HEK293 (cell line): ENCODE measurements around the gene GSS.

Source experiments
- CTCF ChIA-PET: fragments of 350-600 bp; formaldehyde crosslinking; extraction: SDS; loops from one replicate; lab custom pipeline; 2021; ENCODE audit warnings: antibody characterized with exemption; lab: Yijun Ruan, JAX
- POLR2A ChIA-PET: fragments of 300-600 bp; formaldehyde crosslinking; extraction: SDS; loops from one replicate; lab custom pipeline; 2020; ENCODE audit warnings: antibody characterized with exemption, inconsistent platforms; lab: Yijun Ruan, JAX
- H3K27ac ChIP-seq: fragments of 200-500 bp; sonication (Bioruptor generic); 2 replicates; pipeline ENCODE4 v1.5.1; 2014; ENCODE audit warnings: low read depth, low read length, control low read depth, inconsistent platforms; ENCODE audit errors: extremely low read depth
- H3K36me3 ChIP-seq, 2 experiments: fragments of 200-500 bp in 1 of 2; sonication (Bioruptor generic) in 1 of 2; 1 replicate in 1 of 2; 2 replicates in 1 of 2; pipeline ENCODE4 v1.5.1; 2014 to 2017; ENCODE audit warnings: inconsistent platforms in 2 of 2, low read length in 2 of 2; ENCODE audit not compliant: control insufficient read depth in 2 of 2, insufficient read depth in 1 of 2
- H3K4me1 ChIP-seq: fragments of 200-500 bp; sonication (Bioruptor generic); 2 replicates; pipeline ENCODE4 v1.5.1; 2014; ENCODE audit warnings: mild to moderate bottlenecking, low read length, inconsistent platforms; ENCODE audit not compliant: control insufficient read depth, insufficient read depth
- H3K4me3 ChIP-seq: 2 replicates; pipeline ENCODE4 v1.5.1; 2011; ENCODE audit warnings: low read depth, mild to moderate bottlenecking, control low read depth, low read length, moderate library complexity
- H3K9me3 ChIP-seq: fragments of 200-500 bp; sonication (Bioruptor generic); 2 replicates; pipeline ENCODE4 v1.5.1; 2014; ENCODE audit warnings: low read depth, low read length, inconsistent platforms; ENCODE audit not compliant: control insufficient read depth, insufficient read depth
- GFI1B ChIP-seq: fragments of 450-650 bp; formaldehyde crosslinking; IDR thresholded peaks from 2 replicates; pipeline ENCODE4 v1.5.1; 2016; ENCODE audit warnings: missing biosample characterization, missing genetic modification characterization
- HOXD13 ChIP-seq: sonication (generic); formaldehyde crosslinking; IDR thresholded peaks from 2 replicates; pipeline ENCODE4 v1.8.0; 2022; ENCODE audit warnings: missing genetic modification reagents, borderline replicate concordance
- KLF10 ChIP-seq: fragments of 450-650 bp; IDR thresholded peaks from 2 replicates; pipeline ENCODE4 v1.5.1; 2018; ENCODE audit warnings: missing biosample characterization, mild to moderate bottlenecking, missing genetic modification characterization
- SCRT2 ChIP-seq: fragments of 450-650 bp; formaldehyde crosslinking; IDR thresholded peaks from 2 replicates; pipeline ENCODE4 v1.5.1; 2016; ENCODE audit warnings: missing biosample characterization, missing genetic modification characterization
- TCF7L2 ChIP-seq: IDR thresholded peaks from 2 replicates; pipeline ENCODE4 v1.6.1; 2011; ENCODE audit warnings: low read depth, mild to moderate bottlenecking, inconsistent platforms, low read length, moderate library complexity, borderline replicate concordance
- YY1 ChIP-seq: fragments of 450-650 bp; formaldehyde crosslinking; IDR thresholded peaks from 2 replicates; pipeline ENCODE4 v1.5.1; 2018; ENCODE audit warnings: missing biosample characterization, missing genetic modification characterization
- YY2 ChIP-seq: fragments of 450-650 bp; formaldehyde crosslinking; IDR thresholded peaks from 2 replicates; pipeline ENCODE4 v1.5.1; 2016; ENCODE audit warnings: missing biosample characterization, missing genetic modification characterization
- ZBTB48 ChIP-seq: fragments of 450-650 bp; formaldehyde crosslinking; IDR thresholded peaks from 2 replicates; pipeline ENCODE4 v1.5.1; 2016; ENCODE audit warnings: missing biosample characterization, missing genetic modification characterization
- ZNF10 ChIP-seq: fragments of 450-650 bp; formaldehyde crosslinking; IDR thresholded peaks from 2 replicates; pipeline ENCODE4 v1.5.1; 2017; ENCODE audit warnings: missing biosample characterization, missing genetic modification characterization
- ZNF174 ChIP-seq: fragments of 450-650 bp; formaldehyde crosslinking; IDR thresholded peaks from 2 replicates; pipeline ENCODE4 v1.5.0; 2017; ENCODE audit warnings: missing biosample characterization, mild to moderate bottlenecking, missing genetic modification characterization
- ZNF202 ChIP-seq: fragments of 450-650 bp; formaldehyde crosslinking; IDR thresholded peaks from 2 replicates; pipeline ENCODE4 v1.5.1; 2016; ENCODE audit warnings: missing biosample characterization, missing genetic modification characterization, borderline replicate concordance
- ZNF214 ChIP-seq: fragments of 450-650 bp; formaldehyde crosslinking; IDR thresholded peaks from 2 replicates; pipeline ENCODE4 v1.5.1; 2017; ENCODE audit warnings: missing biosample characterization, mild to moderate bottlenecking, missing genetic modification characterization, borderline replicate concordance
- ZNF239 ChIP-seq: fragments of 450-650 bp; formaldehyde crosslinking; IDR thresholded peaks from 2 replicates; pipeline ENCODE4 v1.5.1; 2016; ENCODE audit warnings: missing biosample characterization, missing genetic modification characterization
- ZNF266 ChIP-seq: fragments of 450-650 bp; formaldehyde crosslinking; IDR thresholded peaks from 2 replicates; pipeline ENCODE4 v1.5.1; 2016; ENCODE audit warnings: missing biosample characterization, missing genetic modification characterization, low read depth
- ZNF354C ChIP-seq: fragments of 450-650 bp; formaldehyde crosslinking; IDR thresholded peaks from 2 replicates; pipeline ENCODE4 v1.5.1; 2016; ENCODE audit warnings: missing biosample characterization, missing genetic modification characterization, low read depth, borderline replicate concordance
- ZNF366 ChIP-seq: fragments of 450-650 bp; formaldehyde crosslinking; conservative IDR thresholded peaks from 2 replicates; pipeline ENCODE4 v1.5.1; 2016; ENCODE audit warnings: missing biosample characterization, missing genetic modification characterization
- ZNF37A ChIP-seq: fragments of 450-650 bp; IDR thresholded peaks from 2 replicates; pipeline ENCODE4 v1.5.1; 2018; ENCODE audit warnings: missing biosample characterization, missing genetic modification characterization
- ZNF521 ChIP-seq: fragments of 450-650 bp; formaldehyde crosslinking; IDR thresholded peaks from 2 replicates; pipeline ENCODE4 v1.5.1; 2017; ENCODE audit warnings: missing biosample characterization, mild to moderate bottlenecking, missing genetic modification characterization
- ZNF529 ChIP-seq: fragments of 450-650 bp; formaldehyde crosslinking; IDR thresholded peaks from 2 replicates; pipeline ENCODE4 v1.5.1; 2017; ENCODE audit warnings: missing genetic modification characterization, missing biosample characterization; ENCODE audit not compliant: insufficient replicate concordance
- ZNF555 ChIP-seq: fragments of 450-650 bp; formaldehyde crosslinking; conservative IDR thresholded peaks from 2 replicates; pipeline ENCODE4 v1.5.1; 2017; ENCODE audit warnings: missing biosample characterization, mild to moderate bottlenecking, missing genetic modification characterization, inconsistent platforms
- ZNF560 ChIP-seq: fragments of 450-650 bp; formaldehyde crosslinking; IDR thresholded peaks from 2 replicates; pipeline ENCODE4 v1.5.1; 2017; ENCODE audit warnings: missing biosample characterization, missing genetic modification characterization, borderline replicate concordance
- ZNF600 ChIP-seq: fragments of 450-650 bp; formaldehyde crosslinking; IDR thresholded peaks from 2 replicates; pipeline ENCODE4 v1.5.1; 2016; ENCODE audit warnings: missing biosample characterization, missing genetic modification characterization
- ZNF621 ChIP-seq: fragments of 450-650 bp; formaldehyde crosslinking; IDR thresholded peaks from 2 replicates; pipeline ENCODE4 v1.5.1; 2017; ENCODE audit warnings: missing biosample characterization, missing genetic modification characterization
- ZNF664 ChIP-seq: fragments of 450-650 bp; formaldehyde crosslinking; IDR thresholded peaks from 2 replicates; pipeline ENCODE4 v1.5.1; 2016; ENCODE audit warnings: missing biosample characterization, missing genetic modification characterization
- ZNF677 ChIP-seq: fragments of 450-650 bp; IDR thresholded peaks from 2 replicates; pipeline ENCODE4 v1.5.0; 2018; ENCODE audit warnings: missing biosample characterization, mild to moderate bottlenecking, missing genetic modification characterization, moderate library complexity
- ZNF707 ChIP-seq: fragments of 450-650 bp; formaldehyde crosslinking; IDR thresholded peaks from 2 replicates; pipeline ENCODE4 v1.5.1; 2016; ENCODE audit warnings: missing biosample characterization, missing genetic modification characterization
- ZNF768 ChIP-seq: fragments of 450-650 bp; formaldehyde crosslinking; IDR thresholded peaks from 2 replicates; pipeline ENCODE4 v1.5.1; 2018; ENCODE audit warnings: missing biosample characterization, mild to moderate bottlenecking, missing genetic modification characterization
- ZNF785 ChIP-seq: fragments of 450-650 bp; formaldehyde crosslinking; IDR thresholded peaks from 2 replicates; pipeline ENCODE4 v1.5.1; 2016; ENCODE audit warnings: missing biosample characterization, missing genetic modification characterization
- ZNF837 ChIP-seq: fragments of 450-650 bp; formaldehyde crosslinking; IDR thresholded peaks from 2 replicates; pipeline ENCODE4 v1.5.1; 2016; ENCODE audit warnings: missing biosample characterization, missing genetic modification characterization
- ZSCAN16 ChIP-seq: fragments of 450-650 bp; formaldehyde crosslinking; IDR thresholded peaks from 2 replicates; pipeline ENCODE4 v1.5.1; 2016; ENCODE audit warnings: missing biosample characterization, missing genetic modification characterization
- TF ChIP-seq, protein P1 (sequence below): fragments of 450-650 bp; formaldehyde crosslinking; IDR thresholded peaks from 2 replicates; pipeline ENCODE4 v1.5.1; 2016; ENCODE audit warnings: missing biosample characterization, missing genetic modification characterization
- TF ChIP-seq, protein P2 (sequence below): fragments of 450-650 bp; formaldehyde crosslinking; IDR thresholded peaks from 2 replicates; pipeline ENCODE4 v1.5.1; 2016; ENCODE audit warnings: missing biosample characterization, missing genetic modification characterization
- TF ChIP-seq, protein P3 (sequence below): fragments of 450-650 bp; formaldehyde crosslinking; IDR thresholded peaks from 2 replicates; pipeline ENCODE4 v1.5.1; 2016; ENCODE audit warnings: missing biosample characterization, missing genetic modification characterization

GSS gene

DNA sequence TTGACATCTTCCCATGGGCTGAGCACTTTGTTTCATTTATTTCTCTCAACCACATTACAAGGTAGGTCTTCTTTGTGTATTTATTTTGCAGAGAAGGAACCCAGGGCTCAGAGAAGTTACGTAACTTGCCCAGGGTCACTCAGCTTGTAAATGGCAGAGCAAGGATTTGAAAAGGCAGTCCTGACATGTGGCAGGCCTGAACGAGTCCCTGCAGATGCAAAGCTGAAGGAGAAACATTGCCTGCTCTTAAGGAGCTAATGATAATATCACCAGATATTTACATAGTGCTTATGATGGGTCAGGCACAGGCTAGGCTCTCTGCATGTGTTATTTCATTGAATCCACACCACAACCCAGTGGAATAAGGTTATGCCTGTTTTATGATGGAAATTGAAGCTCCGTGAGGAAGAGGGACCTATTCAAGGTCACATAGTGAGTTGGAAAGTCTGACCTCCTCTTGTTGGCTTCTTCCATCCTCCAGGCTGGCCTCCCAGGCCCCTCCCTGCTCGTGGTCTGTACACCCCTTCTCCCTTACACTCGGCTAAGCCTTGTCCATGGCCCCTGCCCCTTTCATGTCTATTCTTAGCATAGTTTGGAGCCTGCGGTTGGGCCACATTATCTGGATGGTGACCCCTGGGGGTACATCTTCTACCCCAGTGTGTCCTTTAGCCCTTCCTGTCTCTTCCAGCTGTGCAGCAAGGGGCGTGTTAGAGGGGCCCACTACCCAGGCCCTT lies 12.6 kb upstream of the GSS start:
- TF ChIP-seq ZNF837 (tag by site-specific recombination) (no peak), ZNF174 (tag by site-specific recombination) (no peak), ZNF37A (tag by site-specific recombination) (no peak), ZBTB48 (tag by site-specific recombination) (no peak), ZNF677 (tag by site-specific recombination) (no peak), ZNF768 (tag by site-specific recombination) (no peak), ZNF664 (tag by site-specific recombination) (no peak), ZNF707 (tag by site-specific recombination) (no peak), ZNF239 (tag by site-specific recombination) (no peak), ZSCAN16 (no peak), ZNF555 (tag by site-specific recombination) (no peak), ZNF10 (tag by site-specific recombination) (no peak), SCRT2 (tag by site-specific recombination) (no peak), HOXD13 (CRISPR knock-in tag) (no peak), ZNF560 (no peak), ZNF214 (tag by site-specific recombination) (no peak), ZNF600 (tag by site-specific recombination) (no peak), ZNF621 (tag by site-specific recombination) (no peak), TCF7L2 (no peak)
- TF ChIP-seq, protein P1, sequence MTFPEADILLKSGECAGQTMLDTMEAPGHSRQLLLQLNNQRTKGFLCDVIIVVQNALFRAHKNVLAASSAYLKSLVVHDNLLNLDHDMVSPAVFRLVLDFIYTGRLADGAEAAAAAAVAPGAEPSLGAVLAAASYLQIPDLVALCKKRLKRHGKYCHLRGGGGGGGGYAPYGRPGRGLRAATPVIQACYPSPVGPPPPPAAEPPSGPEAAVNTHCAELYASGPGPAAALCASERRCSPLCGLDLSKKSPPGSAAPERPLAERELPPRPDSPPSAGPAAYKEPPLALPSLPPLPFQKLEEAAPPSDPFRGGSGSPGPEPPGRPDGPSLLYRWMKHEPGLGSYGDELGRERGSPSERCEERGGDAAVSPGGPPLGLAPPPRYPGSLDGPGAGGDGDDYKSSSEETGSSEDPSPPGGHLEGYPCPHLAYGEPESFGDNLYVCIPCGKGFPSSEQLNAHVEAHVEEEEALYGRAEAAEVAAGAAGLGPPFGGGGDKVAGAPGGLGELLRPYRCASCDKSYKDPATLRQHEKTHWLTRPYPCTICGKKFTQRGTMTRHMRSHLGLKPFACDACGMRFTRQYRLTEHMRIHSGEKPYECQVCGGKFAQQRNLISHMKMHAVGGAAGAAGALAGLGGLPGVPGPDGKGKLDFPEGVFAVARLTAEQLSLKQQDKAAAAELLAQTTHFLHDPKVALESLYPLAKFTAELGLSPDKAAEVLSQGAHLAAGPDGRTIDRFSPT: no peak
- TF ChIP-seq, all 188 proteins: peak for 0
- ChIA-PET CTCF (interaction anchor here (0.9 to 1.1 kb wide), 2 partner anchors 94 to 95 kb away, joined by 3 to 5 read pairs; partner anchors contain the start of gene GGT7), POLR2A (no interaction called here)
- no peaks in the 10 kb centered on the region for H3K4me1 ChIP-seq
- no peaks in the 10 kb centered on the region for H3K36me3 ChIP-seq
- no peak overlapping the region for H3K27ac ChIP-seq
- no peak overlapping the region for H3K4me3 ChIP-seq
- H3K9me3 ChIP-seq: no peaks in the 10 kb centered on the region

DNA sequence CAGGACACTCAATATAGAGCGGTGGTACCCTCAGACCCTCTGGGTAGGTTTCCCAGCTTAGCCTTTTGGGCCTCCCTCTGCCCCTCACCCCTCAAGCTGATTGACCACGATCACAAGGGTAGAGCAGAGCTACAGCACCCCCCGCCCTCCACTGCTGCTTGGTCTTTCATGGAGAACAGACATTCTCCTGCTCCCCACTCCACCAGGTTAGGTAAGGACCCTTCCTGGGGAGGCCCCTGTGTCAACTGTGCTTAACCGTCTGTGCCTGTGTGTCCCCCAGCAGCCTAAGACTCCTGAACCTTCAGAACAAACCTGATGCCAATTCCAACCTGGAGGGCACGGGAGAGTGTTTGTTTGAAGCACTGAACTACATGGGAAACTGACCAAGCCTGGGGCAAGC lies 11.8 kb upstream of the GSS start:
- CTCF ChIA-PET: interaction anchor here (0.9 to 1.1 kb wide), 2 partner anchors 93 to 95 kb away, joined by 3 to 5 read pairs; partner anchors contain the start of gene GGT7
- POLR2A ChIA-PET: no interaction called here
- no peaks in the 10 kb centered on the region for H3K4me1 ChIP-seq
- TF ChIP-seq TCF7L2 (no peak), ZNF521 (no peak), ZNF202 (tag by site-specific recombination) (no peak), ZNF354C (tag by site-specific recombination) (no peak), ZNF266 (tag by site-specific recombination) (no peak), KLF10 (tag by site-specific recombination) (no peak), GFI1B (no peak), ZNF366 (tag by site-specific recombination) (no peak), YY1 (no peak), YY2 (no peak), ZNF529 (tag by site-specific recombination) (no peak), ZNF785 (tag by site-specific recombination) (no peak)
- TF ChIP-seq, protein P2, sequence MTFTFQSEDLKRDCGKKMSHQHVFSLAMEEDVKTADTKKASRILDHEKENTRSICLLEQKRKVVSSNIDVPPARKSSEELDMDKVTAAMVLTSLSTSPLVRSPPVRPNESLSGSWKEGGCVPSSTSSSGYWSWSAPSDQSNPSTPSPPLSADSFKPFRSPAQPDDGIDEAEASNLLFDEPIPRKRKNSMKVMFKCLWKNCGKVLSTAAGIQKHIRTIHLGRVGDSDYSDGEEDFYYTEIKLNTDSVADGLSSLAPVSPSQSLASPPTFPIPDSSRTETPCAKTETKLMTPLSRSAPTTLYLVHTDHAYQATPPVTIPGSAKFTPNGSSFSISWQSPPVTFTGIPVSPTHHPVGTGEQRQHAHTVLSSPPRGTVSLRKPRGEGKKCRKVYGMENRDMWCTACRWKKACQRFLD (tag by site-specific recombination): no peak
- TF ChIP-seq, protein P3, sequence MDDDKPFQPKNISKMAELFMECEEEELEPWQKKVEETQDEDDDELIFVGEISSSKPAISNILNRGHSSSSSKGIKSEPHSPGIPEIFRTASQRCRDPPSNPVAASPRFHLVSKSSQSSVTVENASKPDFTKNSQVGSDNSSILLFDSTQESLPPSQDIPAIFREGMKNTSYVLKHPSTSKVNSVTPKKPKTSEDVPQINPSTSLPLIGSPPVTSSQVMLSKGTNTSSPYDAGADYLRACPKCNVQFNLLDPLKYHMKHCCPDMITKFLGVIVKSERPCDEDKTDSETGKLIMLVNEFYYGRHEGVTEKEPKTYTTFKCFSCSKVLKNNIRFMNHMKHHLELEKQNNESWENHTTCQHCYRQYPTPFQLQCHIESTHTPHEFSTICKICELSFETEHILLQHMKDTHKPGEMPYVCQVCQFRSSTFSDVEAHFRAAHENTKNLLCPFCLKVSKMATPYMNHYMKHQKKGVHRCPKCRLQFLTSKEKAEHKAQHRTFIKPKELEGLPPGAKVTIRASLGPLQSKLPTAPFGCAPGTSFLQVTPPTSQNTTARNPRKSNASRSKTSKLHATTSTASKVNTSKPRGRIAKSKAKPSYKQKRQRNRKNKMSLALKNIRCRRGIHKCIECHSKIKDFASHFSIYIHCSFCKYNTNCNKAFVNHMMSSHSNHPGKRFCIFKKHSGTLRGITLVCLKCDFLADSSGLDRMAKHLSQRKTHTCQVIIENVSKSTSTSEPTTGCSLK (tag by site-specific recombination): no peak

More for the DNA sequence above, 11.8 kb upstream of the GSS start:
- Histone ChIP-seq H3K27ac (no peak overlapping the region), H3K4me3 (no peak overlapping the region), H3K9me3 (no peaks in the 10 kb centered on the region), H3K36me3 (no peaks in the 10 kb centered on the region)
